ENCODE measurements around the gene CORIN.

DNA sequence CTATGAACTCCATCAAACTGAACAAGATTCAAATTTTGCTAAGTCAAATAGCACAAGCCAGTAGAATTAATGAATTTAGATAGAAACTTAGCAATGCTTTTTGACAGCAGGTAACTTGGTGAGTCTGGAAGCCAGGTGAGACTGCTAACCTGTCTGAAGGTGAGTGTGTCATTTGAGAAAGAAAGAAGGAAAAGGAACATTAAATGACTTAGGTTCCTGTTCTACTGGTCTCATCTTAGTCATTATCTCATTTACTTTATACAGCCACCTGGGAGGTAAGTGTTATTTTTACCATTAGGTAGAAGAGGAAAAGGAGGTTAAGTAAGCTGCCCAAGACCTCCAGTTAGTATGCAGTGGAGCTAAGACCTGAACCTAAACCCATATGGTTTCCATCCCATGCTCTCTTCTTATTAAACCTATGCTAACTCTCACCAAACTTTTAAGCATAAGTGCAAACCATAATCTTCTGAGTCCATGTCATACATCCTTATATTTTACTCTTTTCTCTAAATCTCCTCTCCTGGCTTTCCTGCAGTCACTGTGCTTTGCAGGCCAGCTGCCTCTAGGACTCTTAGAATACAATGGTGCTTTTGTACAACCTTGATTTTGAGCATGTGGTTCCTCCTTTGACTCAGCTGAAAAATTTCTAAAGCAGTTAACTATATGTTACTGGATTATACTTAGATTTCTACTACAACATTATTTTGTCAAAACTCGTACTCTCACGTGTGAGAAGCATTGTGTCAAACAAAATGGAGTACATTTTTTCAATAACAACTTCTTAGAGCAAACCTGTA is 284.3 kb downstream of the CORIN start:
- TF ChIP-seq POLR2AphosphoS5 (IDR thresholded peaks at IDR 0.05) (no peak), POLR2A (IDR thresholded peaks at IDR 0.05) (no peak)
- TF ChIP-seq, protein P1, sequence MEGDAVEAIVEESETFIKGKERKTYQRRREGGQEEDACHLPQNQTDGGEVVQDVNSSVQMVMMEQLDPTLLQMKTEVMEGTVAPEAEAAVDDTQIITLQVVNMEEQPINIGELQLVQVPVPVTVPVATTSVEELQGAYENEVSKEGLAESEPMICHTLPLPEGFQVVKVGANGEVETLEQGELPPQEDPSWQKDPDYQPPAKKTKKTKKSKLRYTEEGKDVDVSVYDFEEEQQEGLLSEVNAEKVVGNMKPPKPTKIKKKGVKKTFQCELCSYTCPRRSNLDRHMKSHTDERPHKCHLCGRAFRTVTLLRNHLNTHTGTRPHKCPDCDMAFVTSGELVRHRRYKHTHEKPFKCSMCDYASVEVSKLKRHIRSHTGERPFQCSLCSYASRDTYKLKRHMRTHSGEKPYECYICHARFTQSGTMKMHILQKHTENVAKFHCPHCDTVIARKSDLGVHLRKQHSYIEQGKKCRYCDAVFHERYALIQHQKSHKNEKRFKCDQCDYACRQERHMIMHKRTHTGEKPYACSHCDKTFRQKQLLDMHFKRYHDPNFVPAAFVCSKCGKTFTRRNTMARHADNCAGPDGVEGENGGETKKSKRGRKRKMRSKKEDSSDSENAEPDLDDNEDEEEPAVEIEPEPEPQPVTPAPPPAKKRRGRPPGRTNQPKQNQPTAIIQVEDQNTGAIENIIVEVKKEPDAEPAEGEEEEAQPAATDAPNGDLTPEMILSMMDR (IDR thresholded peaks at IDR 0.05): no peak

Measured in upper lobe of left lung (tissue), 4 donors.